Spleen (tissue), 7 donors: ENCODE measurements around the gene PSMG3.

Experiments used
- CTCF ChIP-seq, 11 experiments: fragments of 200-600 bp in 7 of 11; fragments of 450-650 bp in 4 of 11; sonication (generic) in 4 of 11; IDR thresholded peaks in 8 of 11; conservative IDR thresholded peaks in 3 of 11; 1 replicate in 7 of 11; 2 replicates in 4 of 11; pipeline versions ENCODE4 v1.4.0 to v1.8.0; 2016 to 2021; ENCODE audit warnings: antibody characterized with exemption in 11 of 11, inconsistent platforms in 4 of 11, mild to moderate bottlenecking in 1 of 11
- POLR2AphosphoS5 ChIP-seq, 3 donors: sonication (generic); formaldehyde crosslinking; IDR thresholded peaks; one replicate each; pipeline ENCODE4 v1.5.1; 2017; ENCODE audit warnings: antibody characterized with exemption in 3 of 3
- donor health status: DM: no; HTN: no; CAD: no; lungs with moderate emphysema.
- donor health status: DM: no; HTN: no; CAD: no.
- donor health status: DM: no; HTN: no; CAD: no.

- TF ChIP-seq POLR2AphosphoS5 (IDR thresholded peaks at IDR 0.05) (no peak), CTCF (IDR thresholded peaks at IDR 0.05 in 8 of 11, conservative IDR thresholded peaks at IDR 0.05 in 3 of 11) (no peak)
Observed at GRCh38 chr7:1541431-1542162, 28.2 kb downstream of the PSMG3 start.
